Loucy (cell line): ENCODE results near the gene TRIM41.

Source experiments
- EZH2phosphoT487 ChIP-seq: fragments of 200-600 bp; IDR thresholded peaks from 2 replicates; pipeline ENCODE4 v1.6.1; 2018; ENCODE audit warnings: antibody characterized with exemption, mild to moderate bottlenecking, moderate library complexity, borderline replicate concordance
- TF ChIP-seq, protein P1 (sequence below): fragments of 200-600 bp; sonication (generic); conservative IDR thresholded peaks from 2 replicates; pipeline ENCODE4 v1.5.1; 2014; ENCODE audit warnings: mild to moderate bottlenecking, antibody characterized with exemption, low read length

DNA sequence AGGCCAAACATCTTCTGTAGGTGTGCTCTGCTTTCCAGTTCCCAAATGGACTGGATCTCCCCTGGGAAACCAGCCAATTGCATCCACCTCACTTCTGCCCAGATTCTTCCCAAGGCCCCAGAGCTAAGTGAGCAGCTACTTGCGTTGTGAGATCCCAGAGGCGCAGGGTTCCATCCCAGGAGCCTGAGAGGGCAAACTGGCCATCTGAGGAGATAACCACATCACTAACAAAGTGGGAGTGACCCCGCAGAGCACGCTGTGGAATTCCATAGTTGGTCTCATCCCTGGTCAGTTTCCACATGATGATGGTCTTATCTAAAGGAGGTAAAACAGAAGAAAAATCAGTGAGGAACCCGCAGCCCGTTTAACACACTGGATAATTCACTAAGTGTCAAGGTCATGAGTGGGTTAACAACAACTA is 19.0 kb downstream of the TRIM41 start:
- TF ChIP-seq, protein P1, sequence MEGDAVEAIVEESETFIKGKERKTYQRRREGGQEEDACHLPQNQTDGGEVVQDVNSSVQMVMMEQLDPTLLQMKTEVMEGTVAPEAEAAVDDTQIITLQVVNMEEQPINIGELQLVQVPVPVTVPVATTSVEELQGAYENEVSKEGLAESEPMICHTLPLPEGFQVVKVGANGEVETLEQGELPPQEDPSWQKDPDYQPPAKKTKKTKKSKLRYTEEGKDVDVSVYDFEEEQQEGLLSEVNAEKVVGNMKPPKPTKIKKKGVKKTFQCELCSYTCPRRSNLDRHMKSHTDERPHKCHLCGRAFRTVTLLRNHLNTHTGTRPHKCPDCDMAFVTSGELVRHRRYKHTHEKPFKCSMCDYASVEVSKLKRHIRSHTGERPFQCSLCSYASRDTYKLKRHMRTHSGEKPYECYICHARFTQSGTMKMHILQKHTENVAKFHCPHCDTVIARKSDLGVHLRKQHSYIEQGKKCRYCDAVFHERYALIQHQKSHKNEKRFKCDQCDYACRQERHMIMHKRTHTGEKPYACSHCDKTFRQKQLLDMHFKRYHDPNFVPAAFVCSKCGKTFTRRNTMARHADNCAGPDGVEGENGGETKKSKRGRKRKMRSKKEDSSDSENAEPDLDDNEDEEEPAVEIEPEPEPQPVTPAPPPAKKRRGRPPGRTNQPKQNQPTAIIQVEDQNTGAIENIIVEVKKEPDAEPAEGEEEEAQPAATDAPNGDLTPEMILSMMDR: no peak
- no peak for TF ChIP-seq EZH2phosphoT487
